HTR-8/SVneo (cell line): ENCODE data around the gene PPP2R5D.
"Not testable (repeated sequence)": the region's sequence is repeated elsewhere in the genome, so short reads cannot be mapped to it uniquely, and the experiment has no call there.

Experiments used
- DNase-seq: peaks from one replicate; pipeline ENCODE4 v3.0.0; 2011; ENCODE audit warnings: low spot score, mixed read lengths; ENCODE audit not compliant: insufficient read length
- FAIRE-seq: peaks from 2 replicates; lab custom pipeline; 2011; peaks lifted over from hg19 to GRCh38; lab: Jason Lieb, UNC

Gene PPP2R5D

GRCh38 chr6:42984001-42984923 lies at the start of gene PPP2R5D:
PPP2R5D (plus strand) TSS chr6:42984570; CDS start chr6:42984678, 108 bp downstream.
- FAIRE-seq (peak; percentile 26), DNase-seq (peak; percentile 97)

- no peak for FAIRE-seq
- DNase-seq, result no peak
Measured at GRCh38 chr6:42935322-42935721, 49.0 kb upstream of the PPP2R5D start.

GRCh38 chr6:42936398-42936797 lies 48.0 kb upstream of the PPP2R5D start:
- FAIRE-seq (no peak), DNase-seq (no peak)

GRCh38 chr6:42937548-42938427 lies 46.6 kb upstream of the PPP2R5D start:
- FAIRE-seq, result no peak
- DNase-seq, result no peak

- DNase-seq, result no peak
- FAIRE-seq, result no peak
Measured at GRCh38 chr6:42938428-42938796, 46.0 kb upstream of the PPP2R5D start.

- FAIRE-seq, result no peak
- no peak for DNase-seq
Measured at GRCh38 chr6:42938987-42939809, 45.2 kb upstream of the PPP2R5D start.

GRCh38 chr6:42939810-42940167 lies 44.6 kb upstream of the PPP2R5D start:
- no peak for FAIRE-seq

GRCh38 chr6:42940493-42941045 lies 43.8 kb upstream of the PPP2R5D start:
- no peak for FAIRE-seq

More at GRCh38 chr6:42939810-42940167, 44.6 kb upstream of the PPP2R5D start:
- DNase-seq, result no peak

GRCh38 chr6:42941356-42941755 lies 43.0 kb upstream of the PPP2R5D start:
- FAIRE-seq, DNase-seq: not testable (repeated sequence)

More at GRCh38 chr6:42940493-42941045, 43.8 kb upstream of the PPP2R5D start:
- no peak for DNase-seq

GRCh38 chr6:42942444-42942843 lies 41.9 kb upstream of the PPP2R5D start:
- FAIRE-seq, result no peak

GRCh38 chr6:42947950-42948349 lies 36.4 kb upstream of the PPP2R5D start:
- no peak for FAIRE-seq
- DNase-seq, result no peak

More at GRCh38 chr6:42942444-42942843, 41.9 kb upstream of the PPP2R5D start:
- DNase-seq, result no peak

- no peak for DNase-seq
- no peak for FAIRE-seq
Measured at GRCh38 chr6:42952389-42952788, 32.0 kb upstream of the PPP2R5D start.

- not testable (repeated sequence) for DNase-seq, FAIRE-seq
Measured at GRCh38 chr6:42954405-42954804, 30.0 kb upstream of the PPP2R5D start.

GRCh38 chr6:42958125-42958524 lies 26.2 kb upstream of the PPP2R5D start:
- DNase-seq, result no peak
- no peak for FAIRE-seq

GRCh38 chr6:42959917-42960242 lies 24.5 kb upstream of the PPP2R5D start:
- no peak for FAIRE-seq
- no peak for DNase-seq

GRCh38 chr6:42960243-42961019 lies 23.9 kb upstream of the PPP2R5D start, which contains the start of gene GNMT:
GNMT (plus strand) TSS chr6:42960754; CDS start chr6:42960768, 14 bp downstream.
- FAIRE-seq, result no peak
- DNase-seq, result no peak

- FAIRE-seq (no peak), DNase-seq (no peak)
Measured at GRCh38 chr6:42961020-42961470, 23.3 kb upstream of the PPP2R5D start.

- DNase-seq, result no peak
- no peak for FAIRE-seq
Measured at GRCh38 chr6:42962096-42962495, 22.3 kb upstream of the PPP2R5D start.
